PFSK-1 (cell line): ENCODE measurements around the gene RBM47.

ENCODE experiments used
- FOXP2 ChIP-seq: optimal IDR thresholded peaks from 2 replicates; pipeline ENCODE3; 2011; ENCODE audit warnings: borderline replicate concordance, control low read depth, inconsistent platforms; ENCODE audit not compliant: insufficient read depth; ENCODE audit errors: extremely low read length, extremely low read depth
- POLR2AphosphoS5 ChIP-seq: IDR thresholded peaks from 2 replicates; pipeline ENCODE4 v1.6.1; 2012; ENCODE audit warnings: low read depth, mild to moderate bottlenecking, control low read depth, low read length, moderate library complexity
- SIN3A ChIP-seq: IDR thresholded peaks from 2 replicates; pipeline ENCODE4 v1.6.1; 2012; ENCODE audit warnings: mild to moderate bottlenecking, low read length, moderate library complexity, borderline replicate concordance; ENCODE audit not compliant: insufficient read depth
- TAF1 ChIP-seq: IDR thresholded peaks from 2 replicates; pipeline ENCODE4 v1.6.1; 2012; ENCODE audit warnings: low read length, control low read depth, borderline replicate concordance; ENCODE audit not compliant: insufficient read depth
- TF ChIP-seq, protein P1 (sequence below), 2 experiments: IDR thresholded peaks; 2 replicates each; pipeline versions ENCODE4 v1.6.1 to v1.8.0; 2011 to 2012; ENCODE audit warnings: low read depth in 2 of 2, low read length in 2 of 2, control low read depth in 1 of 2, inconsistent platforms in 1 of 2, mild to moderate bottlenecking in 1 of 2, moderate library complexity in 1 of 2; ENCODE audit not compliant: insufficient read depth in 1 of 2

Gene RBM47

DNA sequence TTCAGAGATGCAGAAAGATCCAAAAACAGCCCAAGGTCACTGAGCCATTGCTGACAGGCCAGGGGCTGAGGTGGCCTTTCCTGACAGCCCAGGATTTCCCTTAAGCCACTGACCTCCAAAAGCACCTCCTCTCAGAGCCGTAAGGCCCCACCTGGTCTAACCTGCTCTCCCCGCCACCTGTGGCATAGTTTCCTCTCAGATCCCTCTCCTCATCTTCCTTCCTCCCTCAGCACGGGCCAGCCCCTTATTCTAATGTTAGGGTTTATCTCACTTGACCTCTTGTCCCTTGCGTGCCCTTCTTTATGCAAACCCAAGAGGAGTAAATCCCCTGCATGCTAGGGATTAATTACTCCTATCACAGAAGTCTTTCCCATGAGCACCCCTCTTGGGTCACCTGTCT lies 113.0 kb downstream of the RBM47 start:
- TF ChIP-seq POLR2AphosphoS5, result no peak
- no peak for TF ChIP-seq SIN3A
- TF ChIP-seq FOXP2, result no peak
- TF ChIP-seq, protein P1, sequence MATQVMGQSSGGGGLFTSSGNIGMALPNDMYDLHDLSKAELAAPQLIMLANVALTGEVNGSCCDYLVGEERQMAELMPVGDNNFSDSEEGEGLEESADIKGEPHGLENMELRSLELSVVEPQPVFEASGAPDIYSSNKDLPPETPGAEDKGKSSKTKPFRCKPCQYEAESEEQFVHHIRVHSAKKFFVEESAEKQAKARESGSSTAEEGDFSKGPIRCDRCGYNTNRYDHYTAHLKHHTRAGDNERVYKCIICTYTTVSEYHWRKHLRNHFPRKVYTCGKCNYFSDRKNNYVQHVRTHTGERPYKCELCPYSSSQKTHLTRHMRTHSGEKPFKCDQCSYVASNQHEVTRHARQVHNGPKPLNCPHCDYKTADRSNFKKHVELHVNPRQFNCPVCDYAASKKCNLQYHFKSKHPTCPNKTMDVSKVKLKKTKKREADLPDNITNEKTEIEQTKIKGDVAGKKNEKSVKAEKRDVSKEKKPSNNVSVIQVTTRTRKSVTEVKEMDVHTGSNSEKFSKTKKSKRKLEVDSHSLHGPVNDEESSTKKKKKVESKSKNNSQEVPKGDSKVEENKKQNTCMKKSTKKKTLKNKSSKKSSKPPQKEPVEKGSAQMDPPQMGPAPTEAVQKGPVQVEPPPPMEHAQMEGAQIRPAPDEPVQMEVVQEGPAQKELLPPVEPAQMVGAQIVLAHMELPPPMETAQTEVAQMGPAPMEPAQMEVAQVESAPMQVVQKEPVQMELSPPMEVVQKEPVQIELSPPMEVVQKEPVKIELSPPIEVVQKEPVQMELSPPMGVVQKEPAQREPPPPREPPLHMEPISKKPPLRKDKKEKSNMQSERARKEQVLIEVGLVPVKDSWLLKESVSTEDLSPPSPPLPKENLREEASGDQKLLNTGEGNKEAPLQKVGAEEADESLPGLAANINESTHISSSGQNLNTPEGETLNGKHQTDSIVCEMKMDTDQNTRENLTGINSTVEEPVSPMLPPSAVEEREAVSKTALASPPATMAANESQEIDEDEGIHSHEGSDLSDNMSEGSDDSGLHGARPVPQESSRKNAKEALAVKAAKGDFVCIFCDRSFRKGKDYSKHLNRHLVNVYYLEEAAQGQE (IDR thresholded peaks at IDR 0.05; ENCODE audit: insufficient read depth in 1 of 2, low read depth in 2 of 2, low read length in 2 of 2), result no peak
- no peak for TF ChIP-seq TAF1

DNA sequence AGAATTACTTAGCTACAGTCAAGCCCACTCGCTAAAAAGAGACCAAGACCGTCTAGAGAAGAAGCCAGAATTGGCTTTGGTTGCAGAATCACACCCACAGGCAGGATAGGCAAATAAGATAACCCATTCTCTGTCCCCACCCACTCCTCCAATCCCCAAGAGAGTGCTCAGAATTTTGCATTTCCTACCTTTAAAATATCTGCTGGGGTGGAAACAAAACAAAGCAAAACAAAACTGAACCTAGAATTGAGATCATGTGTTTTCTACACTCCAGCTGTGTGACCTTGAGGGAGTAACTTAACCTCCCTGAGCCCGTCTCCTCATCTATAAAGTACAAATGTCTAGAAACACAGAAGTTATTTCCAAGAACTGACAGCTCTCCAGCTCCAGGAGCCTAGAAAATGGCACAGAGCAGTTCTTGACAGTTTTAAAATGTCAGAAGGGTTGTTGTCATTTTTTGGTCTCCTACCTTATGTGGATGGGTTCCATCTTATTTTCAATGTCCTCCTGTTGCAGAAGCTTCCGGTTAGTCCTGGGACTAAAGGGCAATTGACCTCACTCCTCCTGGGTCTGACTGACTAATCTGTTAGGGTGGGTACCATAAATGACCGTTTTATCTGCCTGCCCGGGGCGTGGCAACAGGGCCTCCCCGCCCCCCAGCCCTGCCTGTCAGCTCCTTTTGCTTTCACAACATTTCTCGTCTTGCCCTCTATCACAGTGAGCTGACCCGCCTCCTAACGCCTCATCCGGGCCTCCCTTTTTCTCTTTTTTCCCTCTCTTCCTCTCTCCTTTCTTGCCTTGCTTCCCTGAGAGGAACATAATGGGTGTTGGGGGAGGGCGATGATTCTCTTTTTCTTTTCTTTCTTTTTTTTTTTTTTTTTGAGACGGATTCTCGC lies 114.0 kb downstream of the RBM47 start:
- TF ChIP-seq, protein P1 (IDR thresholded peaks at IDR 0.05; ENCODE audit: insufficient read depth in 1 of 2, low read depth in 2 of 2, low read length in 2 of 2), result no peak
- TF ChIP-seq FOXP2, result no peak
- no peak for TF ChIP-seq POLR2AphosphoS5
- TF ChIP-seq TAF1, result no peak
- no peak for TF ChIP-seq SIN3A

DNA sequence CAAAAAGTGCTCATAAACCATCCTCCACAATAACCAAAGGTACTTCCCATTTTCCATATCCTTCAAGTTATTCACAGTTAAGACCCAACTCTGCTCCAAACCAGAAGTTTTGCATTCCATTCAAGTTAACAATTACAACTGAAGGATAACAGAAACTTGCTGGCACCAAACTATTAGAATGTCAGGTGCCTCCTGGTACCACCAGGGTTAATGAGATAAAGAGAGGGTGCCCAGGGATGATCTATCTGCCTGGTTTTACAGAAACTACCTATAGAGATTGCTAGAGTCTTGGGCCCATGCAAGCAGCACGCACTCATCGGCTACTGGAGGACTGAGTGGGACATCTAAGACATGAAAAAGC lies 114.6 kb downstream of the RBM47 start:
- TF ChIP-seq TAF1 (no peak), FOXP2 (no peak), SIN3A (no peak), POLR2AphosphoS5 (no peak)
- TF ChIP-seq, protein P1 (IDR thresholded peaks at IDR 0.05; ENCODE audit: insufficient read depth in 1 of 2, low read depth in 2 of 2, low read length in 2 of 2), result no peak

DNA sequence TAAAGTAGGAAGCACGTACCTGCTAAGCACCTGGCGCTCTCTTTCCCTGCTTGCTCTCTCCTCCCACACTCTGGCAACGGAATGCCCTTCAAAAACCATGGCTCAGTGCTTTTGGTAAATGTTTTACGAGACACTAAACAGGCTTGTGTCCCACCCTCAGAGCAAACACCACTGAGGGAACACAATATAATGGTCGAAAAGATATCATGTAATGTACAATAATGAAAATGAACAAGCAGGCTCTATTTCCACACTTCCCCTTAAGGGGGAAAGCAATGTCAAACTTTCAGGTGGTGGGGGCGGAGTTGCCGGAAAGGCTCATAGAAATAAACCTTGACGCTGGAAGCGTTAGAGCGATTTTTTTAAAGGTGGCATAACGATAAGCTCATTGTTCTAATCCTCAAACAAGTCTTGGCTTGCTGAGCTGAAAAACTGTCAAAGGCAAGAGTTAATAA lies 115.1 kb downstream of the RBM47 start:
- no peak for TF ChIP-seq SIN3A

DNA sequence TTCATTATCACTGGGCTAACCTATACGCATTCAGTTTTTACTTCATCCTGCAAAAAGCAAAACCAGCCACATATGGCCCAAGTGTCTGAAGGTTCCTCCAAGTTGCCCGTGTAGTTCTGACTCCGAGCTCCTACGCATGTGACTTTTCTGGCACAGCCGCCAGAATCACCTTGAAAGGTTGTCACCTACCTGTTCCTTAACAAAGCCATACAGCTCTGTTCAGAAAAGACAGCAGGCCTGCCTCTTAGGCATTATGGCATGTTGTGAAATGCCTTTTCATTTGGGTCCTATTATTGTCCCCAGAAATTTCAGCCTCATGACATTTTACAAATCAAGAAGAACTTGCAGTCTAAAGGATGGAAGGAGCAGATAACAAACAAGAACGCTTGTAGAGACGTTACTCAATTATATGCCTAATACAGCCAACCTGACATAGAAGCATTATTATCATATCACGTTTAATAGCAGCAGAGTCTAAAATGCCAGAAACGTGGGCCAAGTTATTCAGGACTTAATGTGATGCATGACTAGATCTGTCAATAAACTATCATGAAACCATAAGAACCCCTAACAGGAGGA lies 118.5 kb downstream of the RBM47 start:
- TF ChIP-seq POLR2AphosphoS5 (no peak), FOXP2 (no peak), SIN3A (no peak), TAF1 (no peak)
- TF ChIP-seq, protein P1 (IDR thresholded peaks at IDR 0.05; ENCODE audit: insufficient read depth in 1 of 2, low read depth in 2 of 2, low read length in 2 of 2), result no peak
